Measurements from ENCODE around the gene CTDSPL.

The CTDSPL gene

DNA sequence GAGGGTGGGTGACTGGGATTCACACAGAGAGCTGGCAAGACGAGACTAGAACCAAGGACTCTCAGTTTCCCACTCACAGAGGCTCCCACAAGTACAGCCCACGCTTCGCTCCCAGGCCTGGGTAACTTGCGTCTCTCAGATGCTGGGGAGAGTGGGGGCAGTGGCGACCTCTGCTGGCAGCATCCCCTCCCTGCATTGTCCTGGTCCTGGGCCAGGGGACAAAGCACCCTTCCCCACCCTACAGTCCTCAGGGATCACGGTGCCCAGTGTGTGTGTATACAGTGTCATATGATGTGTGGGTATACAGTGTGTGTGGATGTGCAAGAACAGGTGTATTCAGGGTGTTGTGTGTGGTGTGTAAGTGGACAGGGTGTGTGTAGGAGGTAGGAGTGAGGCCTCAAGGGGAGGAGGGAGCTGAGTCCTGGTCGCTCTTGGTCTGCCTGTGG lies 141.7 kb downstream of the CTDSPL start:
- Histone ChIP-seq H3K9me3 (ENCODE audit: control insufficient read depth in 2 of 2, low read length in 2 of 2) (no peaks in the 10 kb centered on the region), H3K4me1 (ENCODE audit: control insufficient read depth, insufficient read depth, low read length) (peaks cover 17% of the 10 kb centered on the region), H3K27ac (ENCODE audit: low read length) (no peak overlapping the region), H3K36me3 (ENCODE audit: control insufficient read depth in 2 of 2, insufficient read depth in 2 of 2, low read length in 2 of 2) (peaks cover 6 to 16% of the 10 kb centered on the region in 2 donors), H3K9ac (ENCODE audit: low read length in 2 of 2) (peak overlapping the region; percentile 47), H3K4me3 (ENCODE audit: low read length in 2 of 2) (no peak overlapping the region), H3K27me3 (ENCODE audit: control insufficient read depth in 1 of 2, insufficient read depth in 2 of 2, low read length in 2 of 2) (no peaks in the 10 kb centered on the region)

DNA sequence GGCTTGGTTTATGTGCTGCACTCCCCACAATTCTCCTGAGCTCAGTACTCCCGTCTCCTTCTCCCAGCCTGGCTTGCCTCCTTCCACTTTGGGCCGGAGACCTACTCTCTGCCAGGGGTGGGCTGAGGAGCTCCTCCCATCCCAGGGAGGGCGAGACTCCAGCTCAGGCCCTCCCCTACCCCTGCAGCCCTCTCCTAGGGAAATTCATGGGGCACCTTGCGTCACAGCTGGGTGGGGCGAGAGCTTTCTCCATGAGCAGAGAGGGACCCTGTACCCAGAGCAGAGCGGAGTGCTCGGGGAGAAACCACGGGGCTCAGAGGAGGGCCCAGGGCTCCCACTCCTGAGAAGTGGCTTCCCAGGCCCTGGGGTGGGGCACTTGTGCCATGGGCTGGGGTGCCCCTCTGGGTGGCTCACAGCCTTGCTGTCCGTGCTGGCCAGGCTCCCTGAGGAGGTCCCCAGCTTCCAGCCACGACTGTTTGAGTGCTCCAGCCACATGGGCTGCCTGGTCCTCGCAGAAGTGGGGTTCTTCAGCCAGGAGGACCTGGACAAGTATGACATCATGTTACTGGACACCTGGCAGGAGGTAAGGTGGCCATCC lies 142.2 kb downstream of the CTDSPL start:
- H3K4me1 ChIP-seq (ENCODE audit: control insufficient read depth, insufficient read depth, low read length), result peaks cover 15% of the 10 kb centered on the region
- no peaks in the 10 kb centered on the region for H3K27me3 ChIP-seq (ENCODE audit: control insufficient read depth in 1 of 2, insufficient read depth in 2 of 2, low read length in 2 of 2)
- H3K27ac ChIP-seq (ENCODE audit: low read length), result no peak overlapping the region
- no peak overlapping the region for H3K4me3 ChIP-seq (ENCODE audit: low read length in 2 of 2)
- H3K36me3 ChIP-seq (ENCODE audit: control insufficient read depth in 2 of 2, insufficient read depth in 2 of 2, low read length in 2 of 2), result peaks cover 6 to 20% of the 10 kb centered on the region in 2 donors
- H3K9ac ChIP-seq (ENCODE audit: low read length in 2 of 2), result peak overlapping the region in 1 of 2 donors; percentile 5
- H3K9me3 ChIP-seq (ENCODE audit: control insufficient read depth in 2 of 2, low read length in 2 of 2), result no peaks in the 10 kb centered on the region

DNA sequence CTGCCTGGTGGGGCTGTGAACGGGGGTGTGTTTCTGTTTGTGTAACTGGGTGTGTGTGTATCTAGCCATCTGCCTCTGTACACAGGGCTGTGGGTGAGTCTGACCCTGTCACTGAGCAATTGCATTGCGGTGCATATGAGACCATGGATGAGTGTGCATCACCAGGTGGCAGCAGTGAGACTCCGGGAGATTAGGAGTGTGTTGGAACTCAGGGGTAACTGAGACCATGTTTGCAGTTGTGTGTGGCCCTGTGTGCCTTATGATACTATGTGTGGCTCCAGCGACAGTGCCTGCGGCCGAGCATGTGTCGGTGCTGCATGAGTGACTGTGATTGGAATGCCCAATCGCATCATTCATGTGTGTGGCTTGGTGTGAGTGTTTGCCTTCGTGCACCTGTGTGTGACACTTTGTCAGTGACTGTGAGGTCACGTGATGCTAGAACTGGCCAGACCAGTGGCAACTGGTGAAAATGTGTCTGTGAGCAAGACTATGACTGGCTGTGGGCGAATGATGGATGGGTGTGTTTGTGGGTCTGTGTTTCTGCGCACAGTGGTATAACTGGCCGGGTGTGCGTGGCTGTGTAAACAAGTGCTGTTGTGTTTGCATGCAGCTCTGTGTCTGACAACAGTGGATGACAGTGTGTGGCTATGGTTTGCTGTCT lies 142.9 kb downstream of the CTDSPL start:
- H3K4me3 ChIP-seq (ENCODE audit: low read length in 2 of 2), result no peak overlapping the region
- no peaks in the 10 kb centered on the region for H3K9me3 ChIP-seq (ENCODE audit: control insufficient read depth in 2 of 2, low read length in 2 of 2)
- H3K27me3 ChIP-seq (ENCODE audit: control insufficient read depth in 1 of 2, insufficient read depth in 2 of 2, low read length in 2 of 2), result no peaks in the 10 kb centered on the region
- H3K27ac ChIP-seq (ENCODE audit: low read length), result no peak overlapping the region
- H3K36me3 ChIP-seq (ENCODE audit: control insufficient read depth in 2 of 2, insufficient read depth in 2 of 2, low read length in 2 of 2), result peaks cover 6 to 24% of the 10 kb centered on the region in 2 donors
- H3K9ac ChIP-seq (ENCODE audit: low read length in 2 of 2), result peak overlapping the region in 1 of 2 donors; percentile 5
- H3K4me1 ChIP-seq (ENCODE audit: control insufficient read depth, insufficient read depth, low read length), result peaks cover 11% of the 10 kb centered on the region

DNA sequence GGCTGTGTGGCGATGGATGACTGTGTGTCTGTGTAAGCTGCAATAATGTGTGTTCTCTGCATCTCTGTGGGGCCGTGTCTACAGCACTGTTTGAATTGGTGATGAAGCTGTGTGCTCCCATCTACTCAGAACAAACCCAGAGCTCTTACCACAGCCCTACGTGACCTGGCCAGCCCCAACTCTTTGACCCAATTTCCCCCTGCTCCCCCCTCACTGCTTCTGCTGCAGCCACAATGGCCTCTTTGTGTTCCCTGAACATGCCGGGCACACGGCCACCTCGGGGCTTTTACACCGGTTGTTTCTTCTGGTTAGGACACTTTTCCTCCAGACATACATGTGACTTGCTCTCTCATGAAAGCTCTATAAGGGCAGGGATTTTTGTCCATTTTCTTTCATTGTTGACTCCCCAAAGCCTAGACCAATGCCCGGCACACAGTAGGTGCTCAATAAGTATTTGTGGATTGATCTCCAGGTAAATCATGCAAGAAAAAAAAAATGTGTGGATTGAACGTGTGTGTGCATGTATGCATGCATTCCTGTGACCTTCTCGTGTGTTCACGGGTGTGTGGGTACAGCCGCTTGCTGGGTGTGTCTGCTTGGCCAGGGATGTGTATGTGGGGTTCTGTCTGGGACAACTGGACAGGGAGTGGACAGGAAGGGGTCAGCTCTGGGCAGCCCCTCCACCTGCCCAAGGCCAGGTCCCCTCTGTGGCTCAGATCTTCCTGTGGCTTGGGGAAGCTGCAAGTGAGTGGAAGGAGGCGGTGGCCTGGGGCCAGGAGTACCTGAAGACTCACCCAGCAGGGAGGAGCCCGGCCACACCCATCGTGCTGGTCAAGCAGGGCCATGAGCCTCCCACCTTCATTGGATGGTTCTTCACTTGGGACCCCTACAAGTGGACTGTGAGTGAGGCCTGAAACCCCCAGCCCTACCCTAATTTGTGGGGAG lies 143.7 kb downstream of the CTDSPL start:
- H3K36me3 ChIP-seq (ENCODE audit: control insufficient read depth in 2 of 2, insufficient read depth in 2 of 2, low read length in 2 of 2), result peaks cover 10 to 27% of the 10 kb centered on the region in 2 donors
- no peaks in the 10 kb centered on the region for H3K9me3 ChIP-seq (ENCODE audit: control insufficient read depth in 2 of 2, low read length in 2 of 2)
- no peak overlapping the region for H3K27ac ChIP-seq (ENCODE audit: low read length)
- H3K4me3 ChIP-seq (ENCODE audit: low read length in 2 of 2), result no peak overlapping the region
- peaks cover 11% of the 10 kb centered on the region for H3K4me1 ChIP-seq (ENCODE audit: control insufficient read depth, insufficient read depth, low read length)
- no peaks in the 10 kb centered on the region for H3K27me3 ChIP-seq (ENCODE audit: control insufficient read depth in 1 of 2, insufficient read depth in 2 of 2, low read length in 2 of 2)
- no peak overlapping the region for H3K9ac ChIP-seq (ENCODE audit: low read length in 2 of 2)

DNA sequence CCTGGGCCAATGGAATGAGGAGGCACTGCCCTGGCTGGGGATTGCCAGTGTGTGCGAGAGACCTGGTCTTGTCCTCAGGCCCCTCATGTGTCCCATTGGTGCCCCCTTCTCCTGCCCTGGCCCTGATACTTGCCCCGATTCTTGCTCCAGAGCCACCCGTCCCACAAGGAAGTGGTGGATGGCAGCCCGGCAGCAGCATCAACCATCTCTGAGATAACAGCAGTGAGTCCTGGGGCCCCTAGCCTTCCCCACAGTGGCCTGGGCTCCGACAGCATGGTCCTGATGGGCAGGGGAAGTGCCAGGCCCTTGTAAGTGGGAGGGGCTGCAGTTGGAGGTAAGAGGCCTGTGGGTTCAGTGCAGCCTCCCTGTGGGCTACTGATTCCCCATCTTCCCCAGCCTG lies 144.4 kb downstream of the CTDSPL start:
- no peaks in the 10 kb centered on the region for H3K27me3 ChIP-seq (ENCODE audit: control insufficient read depth in 1 of 2, insufficient read depth in 2 of 2, low read length in 2 of 2)
- peaks cover 10 to 31% of the 10 kb centered on the region in 2 donors for H3K36me3 ChIP-seq (ENCODE audit: control insufficient read depth in 2 of 2, insufficient read depth in 2 of 2, low read length in 2 of 2)
- peaks cover 11% of the 10 kb centered on the region for H3K4me1 ChIP-seq (ENCODE audit: control insufficient read depth, insufficient read depth, low read length)
- H3K4me3 ChIP-seq (ENCODE audit: low read length in 2 of 2), result no peak overlapping the region
- H3K27ac ChIP-seq (ENCODE audit: low read length), result no peak overlapping the region
- H3K9ac ChIP-seq (ENCODE audit: low read length in 2 of 2), result no peak overlapping the region
- H3K9me3 ChIP-seq (ENCODE audit: control insufficient read depth in 2 of 2, low read length in 2 of 2), result no peaks in the 10 kb centered on the region

DNA sequence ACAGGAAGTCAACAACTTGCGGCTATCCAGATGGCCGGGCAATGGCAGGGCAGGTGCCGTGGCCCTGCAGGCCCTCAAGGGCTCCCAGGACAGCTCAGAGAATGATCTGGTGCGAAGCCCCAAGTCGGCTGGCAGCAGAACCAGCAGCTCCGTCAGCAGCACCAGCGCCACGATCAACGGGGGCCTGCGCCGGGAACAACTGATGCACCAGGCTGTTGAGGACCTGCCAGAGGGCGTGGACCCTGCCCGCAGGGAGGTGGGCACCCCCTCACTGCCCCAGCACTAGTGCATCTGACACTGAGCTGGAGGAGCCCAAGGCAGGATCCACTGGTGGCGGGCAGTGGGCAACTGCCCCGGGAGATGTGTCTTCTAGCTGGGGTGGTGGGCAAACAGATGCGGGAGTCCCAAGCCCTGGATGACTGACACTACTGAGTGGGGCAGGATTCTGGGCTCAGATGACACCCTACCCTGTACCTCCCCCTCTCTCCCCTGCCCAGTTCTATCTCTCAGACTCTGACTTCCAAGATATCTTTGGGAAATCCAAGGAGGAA lies 144.8 kb downstream of the CTDSPL start:
- no peak overlapping the region for H3K4me3 ChIP-seq (ENCODE audit: low read length in 2 of 2)
- no peak overlapping the region for H3K9ac ChIP-seq (ENCODE audit: low read length in 2 of 2)
- no peaks in the 10 kb centered on the region for H3K27me3 ChIP-seq (ENCODE audit: control insufficient read depth in 1 of 2, insufficient read depth in 2 of 2, low read length in 2 of 2)
- H3K27ac ChIP-seq (ENCODE audit: low read length), result no peak overlapping the region
- H3K36me3 ChIP-seq (ENCODE audit: control insufficient read depth in 2 of 2, insufficient read depth in 2 of 2, low read length in 2 of 2), result peaks cover 13 to 36% of the 10 kb centered on the region in 2 donors
- H3K4me1 ChIP-seq (ENCODE audit: control insufficient read depth, insufficient read depth, low read length), result peaks cover 11% of the 10 kb centered on the region
- H3K9me3 ChIP-seq (ENCODE audit: control insufficient read depth in 2 of 2, low read length in 2 of 2), result no peaks in the 10 kb centered on the region

DNA sequence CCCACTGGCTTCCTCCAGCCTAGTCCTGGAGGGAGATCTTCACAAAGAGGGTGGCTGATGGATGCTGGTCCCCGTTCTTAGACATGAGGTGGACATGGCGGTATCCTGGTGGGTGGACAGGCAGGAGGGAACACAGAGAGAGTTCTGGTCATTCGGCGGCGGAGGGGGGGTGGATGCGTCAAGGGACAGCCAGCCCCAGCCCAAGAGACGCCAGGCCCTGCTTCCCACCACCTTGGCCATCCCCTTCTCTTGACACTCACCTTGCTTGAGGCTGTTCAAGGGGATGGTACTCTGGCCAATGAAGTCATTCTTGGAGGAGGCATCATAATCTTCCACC lies 146.0 kb downstream of the CTDSPL start:
- no peak overlapping the region for H3K4me3 ChIP-seq (ENCODE audit: low read length in 2 of 2)

DNA sequence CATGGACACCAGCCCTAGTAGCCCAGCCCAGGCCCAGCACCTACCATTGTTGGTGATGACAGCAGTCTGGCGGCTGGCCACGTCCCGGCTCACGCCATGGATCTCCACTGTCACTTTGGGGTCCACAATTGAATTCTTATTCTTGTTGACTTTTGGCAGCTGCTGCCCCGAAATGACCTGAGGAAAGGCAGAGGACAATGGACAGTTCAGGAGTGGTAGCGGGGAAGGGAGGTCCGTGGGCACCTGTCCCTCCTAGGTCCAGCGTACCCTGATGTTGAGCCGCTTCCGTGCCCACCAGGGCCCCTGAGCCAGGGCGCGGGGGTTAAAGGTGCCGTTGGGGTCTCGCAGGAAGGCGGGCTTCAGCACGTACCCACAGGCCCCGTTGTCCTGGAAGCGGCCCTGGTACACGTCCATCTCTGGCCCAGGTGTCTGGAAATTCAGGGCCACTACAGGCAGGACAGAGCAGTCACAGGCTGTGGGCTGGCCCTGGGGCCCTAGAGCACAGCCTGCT lies 146.6 kb downstream of the CTDSPL start:
- Histone ChIP-seq H3K9me3 (ENCODE audit: control insufficient read depth in 2 of 2, low read length in 2 of 2) (no peaks in the 10 kb centered on the region), H3K4me3 (ENCODE audit: low read length in 2 of 2) (no peak overlapping the region), H3K27ac (ENCODE audit: low read length) (no peak overlapping the region), H3K36me3 (ENCODE audit: control insufficient read depth in 2 of 2, insufficient read depth in 2 of 2, low read length in 2 of 2) (peaks cover 14 to 37% of the 10 kb centered on the region in 2 donors), H3K27me3 (ENCODE audit: control insufficient read depth in 1 of 2, insufficient read depth in 2 of 2, low read length in 2 of 2) (no peaks in the 10 kb centered on the region), H3K9ac (ENCODE audit: low read length in 2 of 2) (no peak overlapping the region), H3K4me1 (ENCODE audit: control insufficient read depth, insufficient read depth, low read length) (peaks cover 11% of the 10 kb centered on the region)

More for the DNA sequence above, 146.0 kb downstream of the CTDSPL start:
- no peak overlapping the region for H3K9ac ChIP-seq (ENCODE audit: low read length in 2 of 2)
- no peak overlapping the region for H3K27ac ChIP-seq (ENCODE audit: low read length)
- H3K27me3 ChIP-seq (ENCODE audit: control insufficient read depth in 1 of 2, insufficient read depth in 2 of 2, low read length in 2 of 2), result no peaks in the 10 kb centered on the region
- no peaks in the 10 kb centered on the region for H3K9me3 ChIP-seq (ENCODE audit: control insufficient read depth in 2 of 2, low read length in 2 of 2)
- peaks cover 11% of the 10 kb centered on the region for H3K4me1 ChIP-seq (ENCODE audit: control insufficient read depth, insufficient read depth, low read length)
- H3K36me3 ChIP-seq (ENCODE audit: control insufficient read depth in 2 of 2, insufficient read depth in 2 of 2, low read length in 2 of 2), result peaks cover 14 to 36% of the 10 kb centered on the region in 2 donors

DNA sequence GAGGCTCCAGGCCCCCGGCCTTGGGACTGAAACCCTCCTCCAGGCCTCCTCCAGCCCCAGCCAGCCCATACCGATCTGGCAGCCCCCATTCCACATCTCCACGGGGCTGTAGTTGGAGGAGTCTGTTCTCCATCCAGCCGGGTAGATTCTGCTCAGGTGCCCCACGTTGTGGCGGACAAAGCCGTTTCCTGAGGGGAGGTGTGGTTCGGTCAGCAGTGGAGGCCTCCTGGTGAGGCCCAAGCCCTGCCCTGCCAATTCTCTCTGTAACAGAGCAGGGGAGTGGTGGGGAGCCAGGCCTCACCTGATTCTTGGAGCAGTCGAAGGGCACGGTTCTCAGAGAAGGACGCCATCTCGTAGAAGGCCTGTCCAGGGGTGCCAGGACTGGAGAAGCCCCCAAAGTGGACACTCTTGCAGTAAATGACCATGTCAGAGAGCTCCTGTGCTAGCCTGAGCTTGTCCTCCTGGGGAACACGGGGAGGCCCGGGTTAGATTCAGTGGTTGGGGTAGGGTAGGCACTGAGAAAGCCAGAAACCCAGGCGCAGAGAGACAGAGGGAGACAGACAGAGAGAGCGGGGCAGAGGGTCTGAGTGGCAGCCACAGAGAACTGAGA lies 147.4 kb downstream of the CTDSPL start:
- Histone ChIP-seq H3K4me1 (ENCODE audit: control insufficient read depth, insufficient read depth, low read length) (peaks cover 5% of the 10 kb centered on the region), H3K4me3 (ENCODE audit: low read length in 2 of 2) (no peak overlapping the region), H3K27ac (ENCODE audit: low read length) (no peak overlapping the region), H3K9ac (ENCODE audit: low read length in 2 of 2) (no peak overlapping the region), H3K9me3 (ENCODE audit: control insufficient read depth in 2 of 2, low read length in 2 of 2) (no peaks in the 10 kb centered on the region), H3K27me3 (ENCODE audit: control insufficient read depth in 1 of 2, insufficient read depth in 2 of 2, low read length in 2 of 2) (no peaks in the 10 kb centered on the region), H3K36me3 (ENCODE audit: control insufficient read depth in 2 of 2, insufficient read depth in 2 of 2, low read length in 2 of 2) (peaks cover 14 to 41% of the 10 kb centered on the region in 2 donors)
